Neural cell (in vitro differentiated cells): ENCODE data around the gene DHX8. TPM values are rescaled to one million over a fixed set of nuclear protein-coding genes. Genes with fewer than 3 reads are reported as not detected.

ENCODE experiments used
- H2AFZ ChIP-seq: fragments of 200-600, 300-800 bp; sonication (generic), shearing (Covaris generic); 2 replicates; pipeline ENCODE4 v1.6.0; 2014; ENCODE audit warnings: low read depth, mild to moderate bottlenecking, antibody characterized with exemption, low read length, moderate library complexity
- H3F3A ChIP-seq: fragments of 200-600 bp; shearing (Covaris generic); 2 replicates; pipeline ENCODE4 v1.6.1; 2016; ENCODE audit warnings: mild to moderate bottlenecking, moderate library complexity, mixed read lengths, antibody characterized with exemption, low read length; ENCODE audit not compliant: insufficient read depth, poor library complexity, severe bottlenecking
- H3K27ac ChIP-seq: fragments of 200-600, 300-800 bp; sonication (generic), shearing (Covaris generic); 2 replicates; pipeline ENCODE4 v1.5.1; 2014; ENCODE audit warnings: mild to moderate bottlenecking, low read length, moderate library complexity
- H3K27me3 ChIP-seq: fragments of 300-800, 200-600 bp; sonication (generic), shearing (Covaris generic); 2 replicates; pipeline ENCODE4 v1.6.0; 2014; ENCODE audit warnings: mild to moderate bottlenecking, low read depth, low read length, moderate library complexity; ENCODE audit not compliant: insufficient read depth
- H3K36me3 ChIP-seq: fragments of 300-800, 200-600 bp; sonication (generic), shearing (Covaris generic); 2 replicates; pipeline ENCODE4 v1.5.1; 2014; ENCODE audit warnings: mild to moderate bottlenecking, antibody characterized with exemption, low read length, moderate library complexity; ENCODE audit not compliant: insufficient read depth
- H3K4me2 ChIP-seq: fragments of 300-800, 200-600 bp; sonication (generic), shearing (Covaris generic); 2 replicates; pipeline ENCODE4 v1.6.0; 2014; ENCODE audit warnings: mild to moderate bottlenecking, low read length
- H3K4me3 ChIP-seq: fragments of 300-800, 200-600 bp; sonication (generic), shearing (Covaris generic); 2 replicates; pipeline ENCODE4 v1.5.1; 2014; ENCODE audit warnings: mild to moderate bottlenecking, low read length, moderate library complexity
- H3K79me2 ChIP-seq: fragments of 200-600 bp; shearing (Covaris generic); replicated peaks from 2 replicates; pipeline ENCODE4 v1.6.0; 2014; ENCODE audit warnings: mild to moderate bottlenecking, low read length, moderate library complexity; ENCODE audit not compliant: insufficient read depth
- H3K9ac ChIP-seq: fragments of 300-800, 200-600 bp; sonication (generic), shearing (Covaris generic); 2 replicates; pipeline ENCODE4 v1.6.1; 2016; ENCODE audit warnings: mild to moderate bottlenecking, low read length, mixed read lengths
- H3K9me2 ChIP-seq: fragments of 200-600 bp; shearing (Covaris generic); 2 replicates; pipeline ENCODE4 v1.6.1; 2016; ENCODE audit warnings: mild to moderate bottlenecking, low read length, mixed read lengths; ENCODE audit not compliant: insufficient read depth
- H3K9me3 ChIP-seq: fragments of 200-600, 300-800 bp; sonication (generic), shearing (Covaris generic); 2 replicates; pipeline ENCODE4 v1.6.1; 2016; ENCODE audit warnings: mild to moderate bottlenecking, mixed run types, low read length, moderate library complexity, mixed read lengths
- H4K20me1 ChIP-seq: fragments of 200-600 bp; shearing (Covaris generic); 2 replicates; pipeline ENCODE4 v1.6.1; 2016; ENCODE audit warnings: mild to moderate bottlenecking, mixed run types; ENCODE audit not compliant: insufficient read depth
- CTCF ChIP-seq: fragments of 450-650 bp; IDR thresholded peaks from 2 replicates; pipeline ENCODE4 v1.5.1; 2014; ENCODE audit warnings: antibody characterized with exemption, mild to moderate bottlenecking, moderate library complexity; ENCODE audit not compliant: poor library complexity, severe bottlenecking
- EP300 ChIP-seq: fragments of 450-650 bp; conservative IDR thresholded peaks from 2 replicates; pipeline ENCODE4 v1.6.1; 2014; ENCODE audit warnings: antibody characterized with exemption, mild to moderate bottlenecking, moderate library complexity; ENCODE audit not compliant: poor library complexity, severe bottlenecking
- EZH2 ChIP-seq: fragments of 200-600, 300-800 bp; shearing (Covaris generic), sonication (generic); IDR thresholded peaks from 2 replicates; pipeline ENCODE4 v1.6.1; 2014; ENCODE audit warnings: antibody characterized with exemption, low read length, borderline replicate concordance, mild to moderate bottlenecking; ENCODE audit not compliant: insufficient read depth, poor library complexity, severe bottlenecking
- MXI1 ChIP-seq: fragments of 450-650 bp; conservative IDR thresholded peaks from 2 replicates; pipeline ENCODE4 v1.6.1; 2014; ENCODE audit warnings: antibody characterized with exemption, mild to moderate bottlenecking; ENCODE audit not compliant: poor library complexity, severe bottlenecking
- POLR2AphosphoS5 ChIP-seq: IDR thresholded peaks from 2 replicates; pipeline ENCODE4 v1.6.1; 2012
- RAD21 ChIP-seq: fragments of 450-650 bp; conservative IDR thresholded peaks from 2 replicates; pipeline ENCODE4 v1.6.1; 2014; ENCODE audit warnings: antibody characterized with exemption, mild to moderate bottlenecking, moderate library complexity
- SMC3 ChIP-seq: fragments of 450-650 bp; conservative IDR thresholded peaks from 2 replicates; pipeline ENCODE4 v1.6.1; 2014; ENCODE audit warnings: antibody characterized with exemption, mild to moderate bottlenecking, moderate library complexity; ENCODE audit not compliant: poor library complexity
- TAF1 ChIP-seq: IDR thresholded peaks from 2 replicates; pipeline ENCODE4 v1.6.1; 2012; ENCODE audit warnings: low read depth
- polyA plus RNA-seq: library from polyadenylated mRNA; depleted of rRNA; stranded (reverse); fragments of >200 nt; gene quantifications from 2 replicates; pipeline ENCODE4 v1.2.3, GENCODE V29; 2014
- TF ChIP-seq, protein P1 (sequence below): IDR thresholded peaks from 2 replicates; pipeline ENCODE4 v1.6.1; 2012; ENCODE audit warnings: borderline replicate concordance

DHX8 gene
- polyA plus RNA-seq, 1 donor from 2014 or later, result 19.4 TPM

GRCh38 chr17:43540821-43541674, 57.3 kb downstream of the DHX8 start:
- peaks cover 35% of the 10 kb centered on the region for H3K27me3 ChIP-seq
- H3K79me2 ChIP-seq, result no peaks in the 10 kb centered on the region
- H3K9ac ChIP-seq, result no peak overlapping the region
- no peak overlapping the region for H2AFZ ChIP-seq
- no peaks in the 10 kb centered on the region for H3F3A ChIP-seq
- no peak overlapping the region for H3K4me2 ChIP-seq
- H3K9me2 ChIP-seq, result no peaks in the 10 kb centered on the region
- no peaks in the 10 kb centered on the region for H4K20me1 ChIP-seq
- H3K4me3 ChIP-seq, result no peak overlapping the region
- no peak for TF ChIP-seq MXI1
- no peak overlapping the region for H3K27ac ChIP-seq
- no peaks in the 10 kb centered on the region for H3K9me3 ChIP-seq
- H3K36me3 ChIP-seq, result no peaks in the 10 kb centered on the region

DNA sequence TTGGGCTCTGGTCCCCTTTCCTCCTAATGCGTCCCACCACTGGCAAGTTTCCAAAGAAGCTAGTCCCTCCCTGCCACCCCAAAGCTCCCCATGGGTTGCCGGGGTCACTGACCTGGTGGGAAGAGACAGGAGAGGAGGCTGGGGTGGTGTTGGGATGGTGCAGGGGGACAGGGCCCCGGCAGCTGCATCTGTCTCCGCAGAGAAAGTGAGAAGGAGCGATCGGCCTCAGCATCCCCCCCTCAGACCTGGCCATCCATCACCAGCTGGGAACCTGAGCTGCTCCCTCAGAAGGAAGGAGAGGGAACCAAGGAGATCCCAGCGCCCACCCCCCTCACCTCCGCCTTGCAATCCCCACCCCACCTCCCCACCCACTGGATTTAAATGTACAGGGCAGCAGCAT, 59.1 kb downstream of the DHX8 start:
- H3K27me3 ChIP-seq, result peaks cover 53% of the 10 kb centered on the region
- H3K79me2 ChIP-seq, result no peaks in the 10 kb centered on the region
- H3K9ac ChIP-seq, result no peak overlapping the region
- no peak overlapping the region for H2AFZ ChIP-seq
- H3K4me3 ChIP-seq, result no peak overlapping the region
- H3K36me3 ChIP-seq, result no peaks in the 10 kb centered on the region
- H3K4me2 ChIP-seq, result no peak overlapping the region
- H4K20me1 ChIP-seq, result no peaks in the 10 kb centered on the region
- H3K27ac ChIP-seq, result no peak overlapping the region
- H3K9me3 ChIP-seq, result no peaks in the 10 kb centered on the region
- no peak for TF ChIP-seq SMC3
- TF ChIP-seq, protein P1, sequence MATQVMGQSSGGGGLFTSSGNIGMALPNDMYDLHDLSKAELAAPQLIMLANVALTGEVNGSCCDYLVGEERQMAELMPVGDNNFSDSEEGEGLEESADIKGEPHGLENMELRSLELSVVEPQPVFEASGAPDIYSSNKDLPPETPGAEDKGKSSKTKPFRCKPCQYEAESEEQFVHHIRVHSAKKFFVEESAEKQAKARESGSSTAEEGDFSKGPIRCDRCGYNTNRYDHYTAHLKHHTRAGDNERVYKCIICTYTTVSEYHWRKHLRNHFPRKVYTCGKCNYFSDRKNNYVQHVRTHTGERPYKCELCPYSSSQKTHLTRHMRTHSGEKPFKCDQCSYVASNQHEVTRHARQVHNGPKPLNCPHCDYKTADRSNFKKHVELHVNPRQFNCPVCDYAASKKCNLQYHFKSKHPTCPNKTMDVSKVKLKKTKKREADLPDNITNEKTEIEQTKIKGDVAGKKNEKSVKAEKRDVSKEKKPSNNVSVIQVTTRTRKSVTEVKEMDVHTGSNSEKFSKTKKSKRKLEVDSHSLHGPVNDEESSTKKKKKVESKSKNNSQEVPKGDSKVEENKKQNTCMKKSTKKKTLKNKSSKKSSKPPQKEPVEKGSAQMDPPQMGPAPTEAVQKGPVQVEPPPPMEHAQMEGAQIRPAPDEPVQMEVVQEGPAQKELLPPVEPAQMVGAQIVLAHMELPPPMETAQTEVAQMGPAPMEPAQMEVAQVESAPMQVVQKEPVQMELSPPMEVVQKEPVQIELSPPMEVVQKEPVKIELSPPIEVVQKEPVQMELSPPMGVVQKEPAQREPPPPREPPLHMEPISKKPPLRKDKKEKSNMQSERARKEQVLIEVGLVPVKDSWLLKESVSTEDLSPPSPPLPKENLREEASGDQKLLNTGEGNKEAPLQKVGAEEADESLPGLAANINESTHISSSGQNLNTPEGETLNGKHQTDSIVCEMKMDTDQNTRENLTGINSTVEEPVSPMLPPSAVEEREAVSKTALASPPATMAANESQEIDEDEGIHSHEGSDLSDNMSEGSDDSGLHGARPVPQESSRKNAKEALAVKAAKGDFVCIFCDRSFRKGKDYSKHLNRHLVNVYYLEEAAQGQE, result no peak
- TF ChIP-seq CTCF, result no peak
- no peak for TF ChIP-seq RAD21
- no peak for TF ChIP-seq EP300
- no peak for TF ChIP-seq POLR2AphosphoS5
- TF ChIP-seq MXI1, result no peak
- no peak for TF ChIP-seq TAF1
- TF ChIP-seq EZH2, result no peak
- no peaks in the 10 kb centered on the region for H3F3A ChIP-seq
- no peaks in the 10 kb centered on the region for H3K9me2 ChIP-seq
